Muscle of leg (tissue), 11 donors: Measurements from ENCODE around the gene PPCDC. TPM values are rescaled to one million over a fixed set of nuclear protein-coding genes. Genes with fewer than 3 reads are reported as not detected.

Source experiments
- DNase-seq: peaks from one replicate; pipeline ENCODE4 v3.0.0; 2013
- H3K27ac ChIP-seq: one replicate; pipeline ENCODE4 v1.5.1; 2013; ENCODE audit warnings: mild to moderate bottlenecking, low read length, control low read depth
- H3K27me3 ChIP-seq: one replicate; pipeline ENCODE4 v1.6.1; 2013; ENCODE audit warnings: low read length; ENCODE audit not compliant: control insufficient read depth, insufficient read depth
- H3K36me3 ChIP-seq: one replicate; pipeline ENCODE4 v1.6.1; 2013; ENCODE audit warnings: low read length; ENCODE audit not compliant: control insufficient read depth, insufficient read depth
- H3K4me1 ChIP-seq: one replicate; pipeline ENCODE4 v1.6.1; 2013; ENCODE audit warnings: low read length; ENCODE audit not compliant: control insufficient read depth, insufficient read depth
- H3K4me3 ChIP-seq: one replicate; pipeline ENCODE4 v1.5.1; 2013; ENCODE audit warnings: low read length, control low read depth
- H3K9me3 ChIP-seq: replicated peaks from 2 replicates; pipeline ENCODE4 v1.6.1; 2013; ENCODE audit warnings: low read depth, low read length; ENCODE audit not compliant: control insufficient read depth
- WGBS: methylation state at CpG from one replicate; pipeline ENCODE4 v1.1.5; 2013; ENCODE audit warnings: missing lambda C conversion rate; ENCODE audit not compliant: insufficient coverage; 5-methylcytosine and 5-hydroxymethylcytosine counted together
- polyA plus RNA-seq, 8 donors: library from polyadenylated mRNA; unstranded; fragments of 120-200 nt; gene quantifications; one replicate each; pipeline versions ENCODE4 v1.2.1 to v1.2.3, GENCODE V29; 2013; ENCODE audit warnings: inconsistent platforms in 1 of 8, low replicate concordance in 1 of 8; ENCODE audit not compliant: insufficient read length in 8 of 8, insufficient read depth in 1 of 8
- total RNA-seq: library from RNA; stranded (reverse); fragments of 120-200 nt; gene quantifications from one replicate; pipeline ENCODE4 v1.2.4, GENCODE V29; 2013

The PPCDC gene
- total and polyA plus RNA-seq, 9 donors = 5.9 to 8.3 (median 7.6) TPM

DNA sequence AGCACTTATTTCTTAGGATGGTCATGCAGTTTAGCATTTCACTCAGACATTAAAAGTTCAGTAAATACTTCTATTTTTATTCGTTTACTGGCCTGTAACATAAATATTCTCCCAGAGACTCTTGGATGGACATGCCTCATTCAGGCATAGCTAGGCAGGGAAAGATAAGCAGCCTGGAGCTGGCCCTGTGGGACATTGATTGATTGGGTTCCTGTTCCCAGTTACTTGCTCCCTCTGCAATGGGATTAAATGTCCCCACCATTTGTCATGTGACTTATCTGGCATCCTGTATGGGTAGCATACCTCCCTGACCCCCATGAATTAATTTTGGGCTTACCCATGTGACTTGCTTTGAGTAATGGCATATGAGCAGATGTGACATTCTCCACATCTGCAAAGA is 30.8 kb upstream of the PPCDC start:
- Histone ChIP-seq H3K36me3 (no peaks in the 10 kb centered on the region), H3K4me1 (peaks cover 17% of the 10 kb centered on the region), H3K4me3 (no peak overlapping the region), H3K27me3 (peaks cover 17% of the 10 kb centered on the region), H3K9me3 (no peaks in the 10 kb centered on the region), H3K27ac (no peak overlapping the region)
- DNase-seq = no peak
- no CpG with 5 or more reads among the region's 1 CpG for WGBS

DNA sequence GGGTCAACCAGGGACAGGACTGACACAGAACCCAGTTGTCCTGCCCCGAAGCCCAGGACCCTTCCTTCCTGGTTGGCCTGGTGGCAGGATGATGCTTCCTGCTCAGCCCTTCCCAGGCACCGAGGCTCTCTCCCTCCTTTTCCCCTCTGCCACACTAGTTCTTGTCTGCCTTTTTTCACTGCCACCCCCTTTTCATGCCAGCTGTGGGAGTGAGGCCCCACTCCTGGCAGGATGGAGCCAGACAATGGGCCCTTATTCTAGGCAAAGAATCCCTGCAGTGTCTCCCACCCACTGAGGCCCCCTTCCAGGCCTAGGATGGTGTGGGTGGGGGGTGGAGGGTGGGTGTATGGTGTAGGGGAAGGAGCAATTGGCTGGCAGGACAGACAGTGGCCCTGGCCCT is 29.2 kb upstream of the PPCDC start:
- Histone ChIP-seq H3K27me3 (peaks cover 19% of the 10 kb centered on the region), H3K4me3 (no peak overlapping the region), H3K36me3 (no peaks in the 10 kb centered on the region), H3K27ac (no peak overlapping the region), H3K9me3 (no peaks in the 10 kb centered on the region), H3K4me1 (peaks cover 17% of the 10 kb centered on the region)
- no peak for DNase-seq
- WGBS = 91% methylated on average over 2 of the region's 2 CpGs

GRCh38 chr15:74994685-74995084 is 28.7 kb upstream of the PPCDC start:
- Histone ChIP-seq H3K27ac (no peak overlapping the region), H3K4me1 (peaks cover 17% of the 10 kb centered on the region), H3K9me3 (no peaks in the 10 kb centered on the region), H3K4me3 (no peak overlapping the region), H3K36me3 (no peaks in the 10 kb centered on the region), H3K27me3 (peaks cover 19% of the 10 kb centered on the region)
- 51% methylated on average over 5 of the region's 5 CpGs for WGBS
- no peak for DNase-seq

GRCh38 chr15:74995182-74995778 is 28.1 kb upstream of the PPCDC start, which contains the start of gene SCAMP5:
Gene SCAMP5, plus strand, starts transcription at chr15:74995563. Its CDS starts 16,277 bp downstream, at chr15:75011840.
- Histone ChIP-seq H3K9me3 (no peaks in the 10 kb centered on the region), H3K36me3 (no peaks in the 10 kb centered on the region), H3K4me3 (peak within 1 kb of the TSS; percentile 53), H3K4me1 (peaks cover 17% of the 10 kb centered on the region), H3K27ac (no peak within 1 kb of the TSS), H3K27me3 (peaks cover 19% of the 10 kb centered on the region)
- WGBS = under 1% methylated on average over 53 of the region's 58 CpGs
- peak; percentile 96 for DNase-seq

- WGBS = 4% methylated on average over 26 of the region's 42 CpGs
- H3K27me3 ChIP-seq = peaks cover 19% of the 10 kb centered on the region
- DNase-seq = peak; percentile 30
- peaks cover 17% of the 10 kb centered on the region for H3K4me1 ChIP-seq
- peak overlapping the region; percentile 53 for H3K4me3 ChIP-seq
- H3K9me3 ChIP-seq = no peaks in the 10 kb centered on the region
- H3K27ac ChIP-seq = no peak overlapping the region
- H3K36me3 ChIP-seq = no peaks in the 10 kb centered on the region
Observed at GRCh38 chr15:74995779-74996765, 27.3 kb upstream of the PPCDC start.

DNA sequence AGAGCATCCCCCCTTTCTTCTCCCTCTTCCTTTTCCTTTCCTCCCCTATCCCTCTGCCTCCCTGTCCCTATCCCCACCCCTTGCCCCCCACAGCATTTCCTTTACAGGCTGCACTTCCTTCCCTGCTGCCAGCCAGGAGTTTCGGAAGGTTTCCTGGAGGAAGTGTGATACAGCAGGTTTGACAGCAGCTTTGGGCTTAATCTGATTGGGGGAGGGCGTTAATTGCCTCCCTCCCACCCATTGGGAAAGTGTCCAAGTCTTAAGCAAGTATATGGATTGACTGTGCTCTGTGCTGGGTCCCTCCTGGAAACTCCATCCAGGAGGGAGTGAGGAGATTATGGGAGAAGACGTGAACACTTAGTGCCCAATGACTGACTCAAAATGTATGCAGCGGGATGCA is 26.2 kb upstream of the PPCDC start:
- 82% methylated on average over 2 of the region's 4 CpGs for WGBS
- DNase-seq = peak; percentile 25
- Histone ChIP-seq H3K27me3 (peaks cover 19% of the 10 kb centered on the region), H3K4me3 (no peak overlapping the region), H3K4me1 (peaks cover 17% of the 10 kb centered on the region), H3K27ac (no peak overlapping the region), H3K36me3 (no peaks in the 10 kb centered on the region), H3K9me3 (no peaks in the 10 kb centered on the region)

DNA sequence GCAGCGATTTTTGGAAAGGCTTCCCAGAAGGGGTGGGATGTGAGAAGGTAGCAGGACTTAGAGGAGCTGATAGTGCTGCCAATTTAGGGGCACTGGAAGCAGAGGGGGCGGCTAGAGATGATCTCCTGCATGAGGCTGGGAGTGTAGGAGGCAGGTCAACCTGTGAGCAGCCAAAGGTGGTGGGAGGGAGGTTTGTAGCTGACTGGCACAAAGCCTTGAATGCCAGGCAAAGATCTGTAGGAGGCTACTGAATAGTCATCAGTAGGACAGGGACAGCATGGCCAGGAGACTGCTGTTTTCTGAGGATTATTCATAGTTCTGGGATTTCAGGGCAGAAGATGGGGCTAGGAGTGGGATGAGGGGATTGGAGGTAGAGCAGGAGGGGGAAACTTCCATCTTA is 25.8 kb upstream of the PPCDC start:
- WGBS = 91% methylated on average over 2 of the region's 2 CpGs
- Histone ChIP-seq H3K27me3 (peaks cover 19% of the 10 kb centered on the region), H3K9me3 (no peaks in the 10 kb centered on the region), H3K4me1 (peaks cover 17% of the 10 kb centered on the region), H3K27ac (no peak overlapping the region), H3K36me3 (no peaks in the 10 kb centered on the region), H3K4me3 (no peak overlapping the region)
- DNase-seq = no peak

DNA sequence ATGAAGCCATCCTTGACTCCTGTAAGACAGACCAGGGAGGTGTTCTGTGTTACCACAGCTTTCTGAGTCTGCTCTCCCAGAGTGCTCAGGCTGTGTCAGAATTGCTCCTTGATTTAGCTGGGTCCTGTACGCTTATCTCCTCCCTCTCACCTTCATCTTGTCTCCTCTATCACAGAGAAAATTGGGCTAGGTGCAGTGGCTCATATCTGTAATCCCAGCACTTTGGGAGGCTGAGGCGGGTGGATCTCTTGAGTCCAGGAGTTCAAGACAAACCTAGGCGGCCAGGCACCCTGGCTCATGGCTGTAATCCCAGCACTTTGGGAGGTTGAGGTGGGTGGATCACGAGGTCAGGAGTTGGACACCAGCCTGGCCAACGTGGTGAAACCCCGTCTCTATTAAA is 22.1 kb upstream of the PPCDC start:
- no peaks in the 10 kb centered on the region for H3K36me3 ChIP-seq
- peaks cover 6% of the 10 kb centered on the region for H3K4me1 ChIP-seq
- no peak overlapping the region for H3K27ac ChIP-seq
- no peak for DNase-seq
- 59% methylated on average over 5 of the region's 6 CpGs for WGBS
- H3K4me3 ChIP-seq = no peak overlapping the region
- H3K9me3 ChIP-seq = no peaks in the 10 kb centered on the region
- peaks cover 11% of the 10 kb centered on the region for H3K27me3 ChIP-seq

- Histone ChIP-seq H3K4me3 (no peak overlapping the region), H3K4me1 (peaks cover 2% of the 10 kb centered on the region), H3K27ac (no peak overlapping the region), H3K36me3 (no peaks in the 10 kb centered on the region), H3K9me3 (no peaks in the 10 kb centered on the region), H3K27me3 (peaks cover 4% of the 10 kb centered on the region)
- WGBS = 63% methylated on average over 5 of the region's 7 CpGs
- no peak for DNase-seq
Observed at GRCh38 chr15:75002398-75002797, 21.0 kb upstream of the PPCDC start.

DNA sequence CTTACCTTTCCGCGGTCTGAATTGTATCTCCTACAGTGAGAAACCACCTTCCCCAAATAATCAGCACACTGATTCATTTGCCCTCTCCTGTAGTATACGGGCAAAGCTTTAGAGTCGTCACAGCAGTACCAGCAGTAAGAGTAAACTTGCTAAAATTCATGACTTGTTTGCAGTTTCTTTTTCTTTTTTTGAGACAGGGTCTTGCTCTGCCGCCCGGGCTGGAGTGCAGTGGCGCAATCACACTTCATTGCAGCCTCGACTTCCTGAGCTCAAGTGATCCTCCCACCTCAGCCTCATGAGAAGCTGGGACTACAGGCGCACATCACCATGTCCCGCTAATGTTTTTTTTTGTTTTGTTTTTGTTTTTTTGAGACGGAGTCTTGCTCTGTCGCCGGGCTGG is 16.2 kb upstream of the PPCDC start:
- Histone ChIP-seq H3K27me3 (no peaks in the 10 kb centered on the region), H3K9me3 (no peaks in the 10 kb centered on the region), H3K27ac (peak overlapping the region; percentile 3), H3K4me1 (no peaks in the 10 kb centered on the region), H3K4me3 (no peak overlapping the region), H3K36me3 (no peaks in the 10 kb centered on the region)
- DNase-seq = no peak
- WGBS = 97% methylated on average over 4 of the region's 13 CpGs
